CD4-positive, alpha-beta T cell treated with Interleukin-2 at 100 ng/mL for 4 hours (primary cell): Measurements from ENCODE around the gene TFF1.

Experiments used
- DNase-seq: peaks from one replicate; pipeline ENCODE4 v3.0.0-alpha.2; 2020; ENCODE audit warnings: low spot score

The TFF1 gene

DNA sequence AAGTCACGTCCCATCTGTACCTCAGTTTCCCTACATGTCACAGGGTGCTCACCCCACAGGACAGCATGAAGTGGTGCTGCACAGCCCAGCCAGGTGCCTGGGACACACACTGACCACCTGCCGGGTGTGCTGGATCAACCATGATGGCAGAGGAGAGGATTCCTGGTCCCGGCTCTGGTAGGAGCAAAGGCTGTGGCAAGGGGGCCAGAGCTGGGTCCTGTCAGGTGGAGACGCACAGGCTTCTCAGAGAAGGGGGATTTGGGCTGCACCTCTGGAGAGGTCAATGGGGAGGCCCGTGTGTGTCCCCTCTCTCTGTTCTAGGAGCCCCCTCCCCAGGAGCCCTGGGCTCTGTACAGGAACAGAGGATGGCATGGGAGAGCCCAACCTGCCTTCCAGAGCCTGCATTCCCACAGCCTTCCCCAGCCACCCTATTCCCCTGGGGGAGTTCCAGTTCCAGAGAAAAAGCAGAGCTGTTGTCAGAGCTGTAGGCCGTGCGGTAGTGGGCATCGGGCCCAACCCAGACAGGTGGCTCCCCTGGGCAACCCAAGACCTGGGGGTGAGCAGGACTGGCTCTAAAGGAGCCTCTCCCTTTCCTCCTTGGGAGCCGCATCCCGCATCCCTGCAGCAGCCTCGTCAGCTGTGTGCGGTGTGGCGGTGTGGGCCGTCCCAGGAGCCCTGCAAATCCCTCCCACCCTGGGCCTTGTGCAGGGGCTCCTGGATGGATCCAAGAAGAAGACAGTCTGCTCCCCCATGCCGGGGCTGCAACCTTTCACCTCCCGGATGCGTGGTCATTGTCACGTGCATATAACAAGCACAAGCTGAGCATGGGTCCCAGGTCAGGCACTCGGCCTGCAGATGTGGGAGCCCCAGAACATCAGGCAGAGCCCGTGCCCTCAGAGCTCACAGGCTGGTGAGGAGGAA is 48.2 kb downstream of the TFF1 start:
- DNase-seq, result no peak

GRCh38 chr21:42317341-42317741 is 49.0 kb downstream of the TFF1 start:
- no peak for DNase-seq

DNA sequence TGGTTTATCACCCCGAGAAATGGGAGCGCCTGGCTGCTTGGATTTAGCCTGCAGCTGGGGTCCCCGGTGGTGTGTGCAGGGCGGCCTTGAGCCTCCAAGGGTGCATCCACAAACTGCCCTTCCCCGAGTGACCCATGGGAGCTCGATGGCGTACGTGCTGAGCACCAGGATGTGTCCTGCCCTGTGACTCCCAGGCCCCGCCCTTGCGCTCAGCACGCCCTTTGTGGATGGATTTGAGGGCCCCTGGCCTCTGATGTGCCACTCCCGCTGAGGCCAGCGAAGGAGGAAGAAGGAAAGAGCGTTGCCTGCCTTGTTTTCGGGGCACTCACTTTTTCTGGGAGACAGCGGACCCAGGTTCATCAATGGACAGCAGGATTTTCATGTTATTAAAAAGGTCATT is 49.4 kb downstream of the TFF1 start:
- DNase-seq, result no peak

DNA sequence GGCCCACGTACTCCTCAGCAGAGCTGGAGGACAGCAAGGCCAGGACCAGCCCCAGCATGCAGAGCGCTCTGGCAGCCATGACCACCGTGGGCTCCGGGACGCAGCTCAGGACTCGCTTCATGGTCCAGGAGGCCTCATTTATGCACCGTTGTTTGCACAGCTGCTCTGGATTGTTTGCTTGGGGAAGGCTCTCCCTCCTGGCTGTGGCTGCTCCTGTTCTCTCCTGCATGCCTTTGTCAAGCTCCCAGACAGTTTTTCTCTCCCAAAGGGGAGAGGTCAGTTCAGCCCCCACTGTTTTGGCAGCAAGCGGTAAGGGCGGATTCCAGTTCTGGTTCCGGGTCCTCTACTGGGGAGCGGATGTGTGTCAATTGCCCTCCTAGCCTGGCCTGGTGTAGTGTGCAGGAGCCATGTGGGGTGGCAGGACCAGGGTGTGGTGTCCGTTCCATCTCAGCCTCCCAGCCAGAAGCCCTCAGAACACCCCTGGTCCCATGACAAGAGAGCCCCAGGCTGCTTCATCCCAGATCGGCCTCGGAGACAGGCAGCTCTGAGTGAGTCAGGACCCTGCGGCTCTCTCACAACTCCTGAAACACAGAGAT is 50.9 kb downstream of the TFF1 start, which contains the start of gene TFF3:
Gene TFF3, minus strand, starts transcription at position 114 of the 596 bp plus-strand sequence. Its CDS starts 35 bp downstream, at position 79.
- no peak for DNase-seq

- DNase-seq, result no peak
Observed at GRCh38 chr21:42314616-42315295, 51.6 kb downstream of the TFF1 start.

DNA sequence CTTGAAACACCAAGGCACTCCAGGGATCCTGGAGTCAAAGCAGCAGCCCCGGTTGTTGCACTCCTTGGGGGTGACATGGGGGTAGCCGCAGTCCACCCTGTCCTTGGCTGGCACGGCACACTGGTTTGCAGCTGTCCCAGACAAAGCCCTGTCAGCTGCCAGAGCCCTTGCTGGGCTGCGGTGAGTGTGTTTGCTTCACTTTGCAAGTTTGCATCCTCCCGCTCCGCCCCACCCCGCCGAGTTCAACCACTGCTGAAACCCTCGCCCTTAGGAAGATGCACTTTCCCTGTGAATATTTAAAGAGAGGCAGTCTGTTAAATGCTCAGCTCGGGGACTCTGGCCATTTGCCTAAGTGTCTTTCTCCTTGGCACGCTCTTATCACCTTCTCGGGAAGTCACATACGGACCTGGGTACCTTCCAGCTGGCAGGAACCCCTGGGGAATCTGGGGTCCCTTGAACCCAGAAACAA is 52.8 kb downstream of the TFF1 start:
- DNase-seq, result no peak

GRCh38 chr21:42312626-42313104 is 53.7 kb downstream of the TFF1 start:
- DNase-seq, result no peak
